ENCODE measurements around the gene GGN.
"Not testable (repeated sequence)": the region's sequence is repeated elsewhere in the genome, so short reads cannot be mapped to it uniquely, and the experiment has no call there.

GGN gene

GRCh38 chr19:38386300-38386970, 1.4 kb downstream of the GGN start:
- peak in 1 of 2 experiments; percentile 43 for DNase-seq

- DNase-seq: no peak
Measured at GRCh38 chr19:38385804-38386257, 2.0 kb downstream of the GGN start.

GRCh38 chr19:38385057-38385803, 2.6 kb downstream of the GGN start:
- DNase-seq: no peak

GRCh38 chr19:38384209-38385027, 3.4 kb downstream of the GGN start:
- DNase-seq: peak in 1 of 2 experiments; percentile 37

- no peak for DNase-seq
Measured at GRCh38 chr19:38383743-38384142, 4.1 kb downstream of the GGN start.

- no peak for DNase-seq
Measured at GRCh38 chr19:38383184-38383583, 4.7 kb downstream of the GGN start.

- no peak for DNase-seq
Measured at GRCh38 chr19:38381138-38381537, 6.7 kb downstream of the GGN start.

- DNase-seq: no peak
Measured at GRCh38 chr19:38378866-38379265, 9.0 kb downstream of the GGN start.

GRCh38 chr19:38377052-38377451, 10.8 kb downstream of the GGN start:
- DNase-seq: no peak

- no peak for DNase-seq
Measured at GRCh38 chr19:38376576-38376975, 11.3 kb downstream of the GGN start.

- DNase-seq: no peak
Measured at GRCh38 chr19:38375748-38376147, 12.1 kb downstream of the GGN start.

GRCh38 chr19:38375098-38375493, 12.7 kb downstream of the GGN start:
- no peak for DNase-seq

- DNase-seq: peak; percentile 99 to 100
Measured at GRCh38 chr19:38374332-38375097, 13.3 kb downstream of the GGN start, which contains the start of gene PSMD8. TSS of gene PSMD8 (plus strand) at chr19:38374571. CDS start at chr19:38374602, 31 bp downstream.

- DNase-seq: no peak
Measured at GRCh38 chr19:38373907-38374331, 13.9 kb downstream of the GGN start.

- no peak for DNase-seq
Measured at GRCh38 chr19:38371081-38371480, 16.8 kb downstream of the GGN start.

GRCh38 chr19:38370299-38370698, 17.5 kb downstream of the GGN start:
- DNase-seq: no peak

- DNase-seq: no peak
Measured at GRCh38 chr19:38369584-38369983, 18.2 kb downstream of the GGN start.

GRCh38 chr19:38367041-38367440, 20.8 kb downstream of the GGN start:
- DNase-seq: no peak

- not testable (repeated sequence) for DNase-seq
Measured at GRCh38 chr19:38362946-38363688, 24.7 kb downstream of the GGN start.

GRCh38 chr19:38362076-38362945, 25.5 kb downstream of the GGN start:
- peak; percentile 33 to 88 for DNase-seq

GRCh38 chr19:38361633-38362075, 26.2 kb downstream of the GGN start:
- peak; percentile 83 to 96 for DNase-seq

All from NCI-H526 (cell line).